Brain pericyte (primary cell): ENCODE data around the gene MPRIP.

ENCODE experiments used
- DNase-seq: peaks from one replicate; pipeline ENCODE4 v3.0.0-alpha.2; 2012; ENCODE audit warnings: low read depth, low spot score

Gene MPRIP

GRCh38 chr17:17204635-17205231 lies 162.5 kb downstream of the MPRIP start:
- no peak for DNase-seq

GRCh38 chr17:17205368-17206123 lies 163.3 kb downstream of the MPRIP start:
- no peak for DNase-seq

GRCh38 chr17:17206124-17206912 lies 164.1 kb downstream of the MPRIP start, which contains the start of gene PLD6:
PLD6 (minus strand) TSS chr17:17206333; CDS start chr17:17206286, 47 bp downstream.
- DNase-seq: no peak

GRCh38 chr17:17206913-17207335 lies 164.7 kb downstream of the MPRIP start:
- no peak for DNase-seq

- no peak for DNase-seq
Measured at GRCh38 chr17:17207998-17208397, 165.7 kb downstream of the MPRIP start.

GRCh38 chr17:17213775-17214174 lies 171.5 kb downstream of the MPRIP start:
- DNase-seq: no peak

- no peak for DNase-seq
Measured at GRCh38 chr17:17214646-17215436, 172.6 kb downstream of the MPRIP start.

GRCh38 chr17:17215575-17215974 lies 173.3 kb downstream of the MPRIP start:
- no peak for DNase-seq

- no peak for DNase-seq
Measured at GRCh38 chr17:17216236-17216635, 174.0 kb downstream of the MPRIP start.

GRCh38 chr17:17216776-17217175 lies 174.5 kb downstream of the MPRIP start:
- no peak for DNase-seq

- DNase-seq: no peak
Measured at GRCh38 chr17:17217995-17218394, 175.7 kb downstream of the MPRIP start.

- no peak for DNase-seq
Measured at GRCh38 chr17:17220529-17220928, 178.3 kb downstream of the MPRIP start.

GRCh38 chr17:17221329-17221728 lies 179.1 kb downstream of the MPRIP start:
- no peak for DNase-seq

GRCh38 chr17:17223736-17224135 lies 181.5 kb downstream of the MPRIP start:
- DNase-seq: no peak

- no peak for DNase-seq
Measured at GRCh38 chr17:17224137-17224536, 181.9 kb downstream of the MPRIP start.

- no peak for DNase-seq
Measured at GRCh38 chr17:17225901-17226300, 183.6 kb downstream of the MPRIP start.

- no peak for DNase-seq
Measured at GRCh38 chr17:17226451-17227265, 184.4 kb downstream of the MPRIP start.

GRCh38 chr17:17227608-17228520 lies 185.6 kb downstream of the MPRIP start:
- DNase-seq: no peak

- no peak for DNase-seq
Measured at GRCh38 chr17:17228521-17229279, 186.4 kb downstream of the MPRIP start.
